Fibroblast of skin of back (primary cell): ENCODE data around the gene GRM5.

Experiments
- DNase-seq: peaks from one replicate; pipeline ENCODE4 v3.0.0-alpha.2; 2013

Gene GRM5

DNA sequence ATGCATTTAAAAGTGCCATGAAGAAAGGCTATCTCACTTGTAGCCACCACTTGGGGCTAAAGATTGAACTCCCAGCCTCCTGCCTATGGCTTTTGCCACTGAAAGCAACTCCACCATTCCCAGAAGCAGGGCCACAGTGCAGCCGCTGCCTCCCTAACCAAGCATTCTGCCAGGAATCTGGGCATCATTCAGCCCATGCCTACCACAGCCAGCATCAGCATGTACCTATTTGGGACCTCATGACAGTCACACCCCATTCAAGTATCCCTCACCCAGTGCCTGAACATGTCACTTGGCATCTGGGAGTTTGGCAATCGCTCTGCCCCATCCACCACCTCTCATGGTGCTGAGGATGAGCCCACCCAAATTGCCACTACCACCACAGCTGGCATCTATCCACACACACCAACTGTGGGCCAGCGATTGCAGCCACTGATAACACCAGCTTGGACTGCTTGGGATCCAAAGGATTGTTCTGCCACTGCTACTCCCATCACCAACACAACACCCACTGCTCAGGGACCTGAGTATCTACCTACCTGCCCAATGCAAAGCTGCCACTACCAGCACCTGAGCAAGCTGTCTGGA lies 234.4 kb downstream of the GRM5 start:
- no peak for DNase-seq

DNA sequence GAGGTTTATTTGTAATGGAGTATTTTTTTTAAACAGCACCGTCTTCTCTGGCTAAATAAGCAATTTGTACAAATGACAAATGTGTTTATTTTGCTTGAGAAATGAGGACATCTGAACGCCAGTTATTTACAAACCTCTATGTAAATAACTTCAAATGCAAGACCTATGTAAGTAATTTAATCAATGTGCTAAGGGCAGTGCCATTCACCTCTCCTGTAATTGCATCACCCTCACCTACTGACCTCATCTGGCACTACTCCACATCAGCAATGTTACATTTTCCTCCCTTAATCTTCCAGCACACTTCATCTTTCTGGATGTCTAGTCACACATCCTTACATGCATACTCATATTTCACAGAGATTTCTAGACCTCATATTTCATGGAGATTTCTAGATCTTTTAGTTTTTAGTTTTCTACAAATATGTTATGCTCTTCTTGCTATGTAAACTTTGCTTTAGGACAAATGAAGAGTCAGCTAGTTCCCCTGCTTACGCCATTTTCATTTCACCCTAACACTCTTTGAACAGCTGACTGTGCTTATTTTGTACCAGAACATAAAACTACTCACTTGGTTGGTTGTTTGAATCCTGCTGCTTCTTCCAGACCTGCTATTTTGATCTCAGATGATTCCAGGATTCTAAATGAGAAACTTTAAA lies 238.6 kb downstream of the GRM5 start:
- no peak for DNase-seq

DNA sequence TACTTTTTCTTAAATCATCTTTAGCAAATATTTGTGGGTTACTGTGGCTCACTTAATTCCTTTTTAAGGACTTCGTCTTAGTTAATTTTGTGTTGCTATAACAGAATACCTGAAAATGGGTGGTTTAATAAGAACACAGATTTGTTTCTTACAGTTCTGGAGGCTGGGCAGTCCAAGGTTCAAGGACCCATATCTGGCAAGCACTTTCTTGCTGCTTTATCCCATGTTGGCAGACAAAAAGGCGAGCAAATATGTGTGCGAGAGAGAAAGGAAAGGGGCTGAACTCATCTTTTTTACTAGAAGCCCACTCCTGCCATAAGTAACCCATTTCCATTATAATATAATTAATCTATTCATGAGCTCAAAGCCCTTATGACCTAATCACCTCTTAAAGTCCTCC lies 246.2 kb downstream of the GRM5 start:
- no peak for DNase-seq

DNA sequence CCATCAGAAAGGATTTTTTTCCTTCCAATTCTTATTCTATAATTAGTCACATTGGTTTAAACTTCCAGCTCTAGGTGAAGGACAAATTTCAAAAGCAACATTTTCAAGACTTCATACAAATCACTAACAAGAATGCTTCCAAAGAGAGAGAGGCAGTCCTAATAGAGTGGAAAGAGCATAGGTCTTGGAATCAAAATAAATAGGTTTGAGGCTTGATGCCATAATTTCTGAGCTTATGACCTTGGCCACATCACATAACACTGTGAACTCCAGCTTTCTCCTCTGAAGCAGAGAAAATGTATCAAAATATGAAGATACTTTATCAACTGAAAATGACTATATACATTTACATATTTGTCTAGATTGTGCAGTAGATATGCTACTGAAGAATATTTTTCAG lies 246.8 kb downstream of the GRM5 start:
- DNase-seq, result no peak

DNA sequence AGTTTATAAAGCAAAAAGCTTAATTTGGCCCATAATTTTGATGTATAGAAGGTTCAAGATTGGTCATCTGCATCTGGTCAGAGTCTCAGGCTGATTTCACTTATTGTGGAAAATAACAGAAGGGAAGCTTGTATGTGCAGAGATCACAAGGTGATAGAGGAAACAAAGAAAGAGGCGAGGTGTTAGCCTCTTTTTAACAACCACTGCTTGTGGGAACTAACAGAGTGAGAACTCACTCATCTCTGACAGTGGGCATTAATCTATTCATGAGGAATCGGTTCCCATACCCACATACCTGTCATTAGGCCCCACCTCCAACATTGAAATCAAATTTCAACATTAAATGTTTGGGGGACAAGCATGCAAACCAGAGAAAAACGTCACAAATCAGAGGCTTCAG lies 250.3 kb downstream of the GRM5 start:
- DNase-seq, result no peak

DNA sequence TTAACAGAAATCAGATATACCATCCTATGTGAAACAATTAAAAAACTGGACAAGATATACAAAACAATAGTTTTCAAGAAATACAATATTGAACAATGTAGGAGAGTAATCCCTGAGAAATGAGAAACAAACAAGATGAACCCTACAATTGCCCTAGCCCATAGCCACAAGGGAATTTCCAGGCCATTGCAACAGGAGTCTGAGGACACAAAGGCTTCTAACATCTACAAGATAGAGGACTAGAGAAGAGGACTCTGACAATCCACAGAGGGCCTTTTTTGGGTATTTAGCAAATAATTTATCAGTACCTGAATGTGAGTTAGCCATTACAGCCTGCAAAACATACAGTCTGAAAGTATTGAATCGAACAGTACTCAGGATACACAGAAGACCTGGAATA lies 251.7 kb downstream of the GRM5 start:
- no peak for DNase-seq

DNA sequence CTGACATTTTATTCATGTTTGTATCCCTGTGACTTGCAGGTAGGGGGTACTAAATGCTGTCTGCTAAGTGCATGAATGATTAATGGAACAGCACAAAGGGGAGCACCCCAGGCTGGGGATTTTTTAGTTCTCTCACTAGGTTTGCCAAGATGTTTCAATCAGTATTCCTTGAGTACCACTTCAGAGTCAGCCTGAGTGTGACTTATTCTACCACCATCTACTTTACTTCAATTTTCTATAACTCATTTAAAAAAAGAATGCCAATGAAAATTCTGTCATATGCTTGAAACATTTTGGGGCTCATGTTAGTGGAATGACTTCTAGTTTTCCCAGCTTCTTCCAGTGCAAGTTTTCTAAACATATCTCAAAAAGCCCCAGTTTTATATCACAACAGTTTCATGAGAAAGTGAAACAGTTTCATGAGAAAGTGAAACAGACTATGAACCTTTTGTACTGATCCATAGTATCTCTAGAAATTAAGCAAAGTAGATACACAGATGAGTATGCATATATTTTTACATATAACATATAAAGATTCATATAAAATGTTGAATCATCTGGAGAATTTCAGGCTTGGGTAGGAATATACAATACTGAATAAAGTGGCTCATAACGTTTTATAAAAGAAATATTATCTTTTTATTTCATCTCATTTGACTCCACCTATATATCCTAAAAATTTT lies 252.4 kb downstream of the GRM5 start:
- DNase-seq, result no peak

DNA sequence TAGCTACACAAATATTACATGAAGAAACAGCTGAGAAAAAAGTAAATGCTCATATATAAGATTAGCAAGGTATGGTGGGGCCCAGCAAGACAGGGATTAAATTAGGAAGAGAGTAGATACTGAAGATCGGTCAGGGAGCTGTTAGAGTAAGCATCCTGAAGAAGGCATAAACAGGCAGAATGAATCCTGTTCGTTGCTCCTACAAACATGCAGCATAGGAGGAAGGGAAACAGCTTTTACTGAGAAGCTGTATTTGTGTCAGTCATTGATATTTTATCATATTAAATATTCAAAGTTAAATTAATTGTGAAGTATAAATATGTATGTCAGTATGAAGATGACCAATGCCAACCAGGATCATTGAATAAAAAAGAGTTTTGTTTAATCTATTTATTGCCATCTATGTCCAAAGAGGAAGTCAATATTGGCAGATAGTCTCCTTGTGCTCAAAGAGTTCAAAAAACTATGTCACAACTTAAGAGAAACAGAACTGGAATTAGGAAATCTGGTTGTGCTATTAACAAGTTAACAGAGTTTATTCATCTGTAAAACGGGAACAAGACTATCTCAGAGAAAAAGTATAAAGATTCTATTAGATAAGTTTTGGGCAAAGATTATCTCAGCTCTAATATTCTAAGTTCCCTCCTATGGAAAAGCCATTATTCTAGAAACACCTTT lies 255.2 kb downstream of the GRM5 start:
- no peak for DNase-seq

DNA sequence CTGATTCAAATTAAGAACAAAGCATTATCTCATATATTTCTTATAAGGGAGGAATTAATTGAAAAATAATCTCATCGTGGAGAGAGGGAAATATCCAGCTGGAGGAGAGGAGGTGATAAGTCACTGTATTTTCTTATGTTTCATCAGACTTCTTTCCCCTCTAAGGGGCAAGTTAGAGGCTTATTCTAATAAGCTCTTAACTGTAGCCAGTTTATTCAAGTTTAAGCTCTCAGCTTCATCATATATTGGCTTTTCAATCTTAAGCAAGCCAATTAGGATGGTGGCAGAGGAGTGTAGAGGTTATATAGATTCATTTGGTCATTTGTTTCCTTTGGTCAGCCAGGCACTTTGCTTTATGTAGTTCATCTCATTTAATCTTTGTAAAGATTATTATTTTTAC lies 256.7 kb downstream of the GRM5 start:
- no peak for DNase-seq

DNA sequence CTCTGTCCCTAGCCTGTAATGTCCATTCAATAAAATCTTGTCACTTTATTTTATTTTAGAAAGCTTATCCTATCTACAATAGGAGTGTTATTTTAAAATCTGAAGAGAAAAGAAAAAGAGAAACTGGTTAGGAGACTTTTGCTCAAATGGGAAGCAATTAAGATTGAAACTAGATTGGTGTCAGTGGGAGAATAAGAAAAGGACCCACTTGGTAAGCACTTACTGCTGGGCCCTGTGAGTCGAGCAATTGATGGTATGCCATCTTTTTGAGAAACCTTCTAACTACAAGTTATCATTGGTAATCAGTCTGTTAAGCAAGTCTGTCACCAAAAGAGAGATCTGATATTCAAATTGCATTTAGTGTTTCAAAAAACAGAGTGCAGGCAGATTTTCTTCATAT lies 258.4 kb downstream of the GRM5 start:
- no peak for DNase-seq

DNA sequence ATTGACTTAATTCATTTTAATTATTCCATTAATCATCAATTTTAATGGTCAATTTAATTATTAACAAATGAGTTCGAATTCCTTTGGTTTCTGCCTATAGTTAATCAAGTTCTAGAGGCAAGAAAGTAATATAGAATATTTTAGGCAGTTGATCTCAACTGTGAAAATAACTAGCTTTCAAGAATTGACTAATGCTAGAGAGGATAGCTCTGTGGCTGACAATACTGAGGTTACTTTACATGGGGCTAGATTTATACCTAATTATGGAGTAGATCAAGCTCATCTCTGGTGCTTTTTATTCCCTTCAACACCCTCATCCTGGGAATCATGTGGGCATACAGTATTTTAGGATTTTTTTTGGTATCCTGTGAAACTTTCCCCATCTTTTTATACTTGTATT lies 259.4 kb downstream of the GRM5 start:
- no peak for DNase-seq

DNA sequence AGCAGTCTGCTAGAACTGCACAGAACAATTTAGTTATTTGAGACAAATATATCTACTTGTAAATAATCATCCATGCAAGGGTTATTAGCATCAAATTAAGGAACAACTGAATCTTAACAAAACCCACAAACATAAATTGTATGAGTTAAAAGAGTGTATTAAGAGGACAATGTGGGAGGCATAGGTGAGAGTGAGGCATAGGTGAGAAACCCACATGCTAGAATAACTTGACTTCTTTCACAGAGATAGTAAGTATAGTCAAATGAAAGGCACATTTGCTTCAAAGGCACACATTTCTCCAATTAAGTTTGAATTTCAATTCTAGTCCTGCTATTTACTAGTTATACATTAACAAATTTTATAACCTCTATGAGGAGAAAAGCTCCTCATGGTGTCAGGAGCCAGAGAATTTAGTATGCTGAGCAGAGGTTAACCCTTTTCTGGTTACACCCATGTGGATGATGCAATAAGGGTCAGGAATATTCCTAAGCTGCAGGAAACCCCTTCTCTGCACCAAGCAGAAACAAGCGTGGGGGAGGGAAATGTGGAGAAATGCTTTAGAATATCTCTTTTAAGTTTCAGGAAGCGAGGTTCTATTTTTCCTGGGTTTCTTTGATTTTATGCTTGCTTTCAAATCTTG lies 264.2 kb downstream of the GRM5 start:
- no peak for DNase-seq

DNA sequence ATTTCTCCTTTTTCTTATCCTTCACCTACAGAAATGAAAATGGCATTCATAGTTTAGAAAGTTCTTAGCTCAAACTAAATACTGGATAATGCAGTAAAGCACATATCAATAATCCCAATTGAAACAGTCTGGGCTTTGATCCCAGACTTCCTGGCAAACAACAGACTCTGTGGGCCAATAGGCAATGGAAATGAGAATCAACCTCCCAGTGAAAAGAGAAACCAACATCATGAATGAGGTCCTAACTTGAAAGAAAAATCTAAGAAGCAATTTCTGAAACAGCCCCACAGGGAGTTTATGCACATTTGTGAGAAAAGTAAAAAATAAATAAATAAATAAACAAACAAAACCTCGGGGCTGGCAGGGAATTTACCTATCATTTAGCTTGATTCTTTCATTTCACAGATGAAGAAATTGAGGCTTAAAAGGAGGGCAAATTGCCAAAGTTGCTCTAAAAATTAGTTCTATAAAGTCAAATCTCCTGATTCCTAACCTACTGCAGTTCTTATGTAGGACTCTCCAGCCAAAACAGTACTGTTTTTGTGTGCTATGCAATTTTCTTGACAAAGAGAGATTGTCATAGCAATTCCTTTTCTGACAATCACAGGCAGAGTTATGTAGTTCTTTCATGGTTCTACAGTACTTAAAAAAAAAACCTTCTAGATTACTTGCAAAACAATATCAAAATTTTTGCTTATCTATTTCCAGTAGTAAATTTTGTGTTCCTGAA lies 265.8 kb downstream of the GRM5 start:
- DNase-seq, result no peak

DNA sequence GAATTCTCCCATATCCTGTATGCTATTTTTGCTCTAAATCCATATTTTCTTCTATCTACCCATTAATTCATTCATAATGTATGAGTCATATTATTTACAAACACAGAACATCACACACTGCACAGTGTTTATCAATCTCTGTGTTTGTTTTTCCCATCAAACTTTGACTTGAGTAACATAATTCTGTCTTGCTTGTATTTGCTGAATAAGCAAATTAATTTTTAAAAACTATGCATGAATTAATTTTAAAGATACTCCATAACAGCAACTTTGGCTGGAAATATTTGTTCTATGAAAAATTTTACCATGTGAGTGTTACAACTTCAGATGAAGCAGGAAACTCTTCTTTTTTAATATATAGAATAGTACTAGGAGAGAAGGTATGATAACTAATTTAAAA lies 275.6 kb downstream of the GRM5 start:
- no peak for DNase-seq

DNA sequence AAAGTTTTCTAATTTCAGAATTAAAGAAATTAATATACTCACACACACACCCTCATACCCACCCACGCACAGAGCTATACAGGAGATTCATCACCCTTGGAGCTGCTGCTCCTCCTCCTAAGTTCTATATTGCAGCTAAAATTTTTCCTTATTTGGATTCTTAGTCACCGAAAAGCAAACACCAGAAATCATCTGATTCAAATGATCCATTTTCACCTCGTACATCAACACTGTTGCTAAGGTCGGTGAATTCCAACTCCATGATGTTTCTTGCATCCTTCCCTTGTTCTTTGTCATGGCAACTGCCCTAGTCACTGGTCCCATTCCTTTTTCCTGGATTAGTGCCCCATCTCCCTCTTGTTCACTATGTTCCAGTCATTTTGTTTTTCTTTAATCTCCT lies 286.2 kb downstream of the GRM5 start:
- DNase-seq, result peak; percentile 94

DNA sequence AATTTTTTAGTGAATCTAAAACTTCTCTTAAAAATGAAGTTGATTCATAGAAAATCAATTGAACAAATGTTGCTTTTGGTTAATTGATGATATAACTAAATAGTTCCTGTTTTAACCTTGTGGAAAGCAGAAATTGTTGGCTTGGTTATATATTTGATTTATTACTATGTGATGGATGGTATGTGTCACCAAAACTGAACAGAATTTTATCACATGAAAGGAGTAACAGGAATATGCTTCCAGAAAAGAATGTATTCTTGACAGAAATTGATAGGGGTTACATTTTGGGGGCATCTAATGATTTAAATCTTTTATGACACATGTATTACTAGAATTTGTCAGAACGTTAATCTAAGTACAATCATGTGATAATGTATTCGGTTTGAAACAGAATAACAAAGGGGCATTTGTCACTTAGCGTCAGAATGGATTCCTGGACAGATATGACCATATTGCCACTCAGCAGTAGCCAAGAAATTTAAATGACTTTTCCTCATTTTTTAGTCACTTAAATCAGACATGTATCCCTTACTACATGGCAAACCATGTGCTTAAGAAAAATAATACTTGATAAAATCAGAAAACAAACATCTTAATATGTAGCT lies 295.2 kb downstream of the GRM5 start:
- no peak for DNase-seq

DNA sequence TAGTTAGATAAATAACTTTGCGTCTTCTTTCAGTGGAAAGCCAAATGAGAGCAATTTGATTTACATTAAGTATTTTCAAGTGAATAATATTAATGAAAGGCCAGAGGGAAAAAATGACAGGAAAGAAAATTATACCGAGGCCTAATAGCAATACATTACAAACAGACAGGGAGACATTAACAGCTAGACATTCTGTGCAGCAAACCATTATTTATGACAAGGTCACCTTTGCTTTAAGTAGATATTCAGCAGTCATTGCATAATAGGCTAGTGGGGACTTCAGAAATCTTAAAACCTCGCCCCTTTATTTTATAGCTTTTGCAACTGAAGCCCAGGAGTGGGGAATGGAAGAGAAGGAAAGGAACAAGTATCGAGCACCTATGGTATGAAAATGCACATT lies 321.6 kb downstream of the GRM5 start:
- no peak for DNase-seq

DNA sequence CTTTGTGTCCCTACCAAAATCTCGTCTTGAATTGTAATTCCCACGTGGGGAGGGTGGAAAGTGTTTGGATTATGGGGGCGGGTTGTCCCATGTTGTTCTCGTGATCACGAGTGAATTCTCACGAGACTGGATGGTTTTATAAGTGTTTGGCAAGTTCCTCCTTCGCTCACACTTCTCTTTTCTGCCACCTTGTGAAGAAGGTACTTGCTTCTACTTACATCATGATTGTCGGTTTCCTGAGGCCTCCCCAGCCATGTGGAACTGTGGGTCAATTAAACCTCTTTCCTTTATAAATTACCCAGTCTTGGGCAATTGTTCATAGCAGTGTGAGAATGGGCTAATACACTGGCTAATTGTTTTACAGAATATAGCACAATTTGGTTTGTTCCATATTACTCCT lies 326.3 kb downstream of the GRM5 start:
- no peak for DNase-seq

DNA sequence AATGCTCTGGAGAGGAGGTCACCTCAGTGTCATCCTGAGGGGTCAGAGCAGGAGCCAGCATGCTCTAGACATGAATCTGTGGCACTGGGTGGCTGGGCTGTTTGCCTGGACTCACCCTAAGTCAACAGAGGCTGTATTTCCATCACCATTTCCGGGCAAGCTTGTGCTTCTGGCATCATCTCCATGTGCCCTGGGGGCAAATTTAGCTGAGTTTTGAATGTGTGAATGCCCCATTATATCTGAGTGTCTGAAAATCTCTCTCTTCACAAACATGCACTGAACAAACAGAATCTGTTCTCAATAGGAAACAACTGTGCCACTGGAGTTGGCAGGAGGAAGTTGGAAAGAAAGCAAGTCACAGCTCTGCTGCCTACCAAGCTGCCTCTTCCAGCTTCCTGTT lies 356.2 kb downstream of the GRM5 start:
- no peak for DNase-seq

DNA sequence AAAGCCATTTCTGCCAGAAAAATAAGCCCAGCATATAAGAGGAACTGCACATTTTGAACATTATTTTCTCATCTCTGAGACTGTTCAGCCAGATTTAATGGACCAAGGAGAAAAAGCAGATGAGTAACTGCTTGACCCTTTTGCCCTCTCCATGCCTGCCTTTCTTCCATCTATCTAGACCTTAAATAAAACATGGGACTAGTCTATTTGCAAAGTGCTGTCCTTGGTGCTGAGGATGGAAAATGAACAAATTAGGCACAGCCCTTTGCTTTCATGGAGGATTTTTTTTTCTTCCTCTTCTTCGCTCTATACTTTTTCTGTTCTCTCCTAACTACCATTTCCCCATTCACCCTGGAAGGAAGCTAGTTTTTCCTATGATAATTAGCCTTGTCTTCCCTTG lies 361.3 kb downstream of the GRM5 start:
- peak; percentile 10 for DNase-seq

DNA sequence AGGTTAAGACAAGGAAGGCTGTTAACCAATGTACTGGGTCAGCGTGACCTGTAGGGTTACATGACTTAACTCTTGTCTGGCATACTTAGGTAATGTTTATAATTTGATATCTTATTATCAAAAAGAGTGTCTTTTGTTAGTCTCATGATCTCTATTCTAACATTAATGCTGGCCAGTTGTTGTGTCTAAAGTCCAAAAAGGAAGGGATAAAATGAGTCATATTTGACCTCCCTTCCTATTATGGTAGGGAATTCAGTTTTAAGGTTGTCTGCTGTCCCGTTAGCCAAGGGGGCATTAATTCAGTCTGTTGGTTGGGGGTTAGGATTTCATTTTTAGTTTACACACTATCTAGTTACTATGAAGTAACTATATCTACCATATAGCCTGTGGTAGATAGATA lies 364.0 kb downstream of the GRM5 start:
- DNase-seq, result no peak

DNA sequence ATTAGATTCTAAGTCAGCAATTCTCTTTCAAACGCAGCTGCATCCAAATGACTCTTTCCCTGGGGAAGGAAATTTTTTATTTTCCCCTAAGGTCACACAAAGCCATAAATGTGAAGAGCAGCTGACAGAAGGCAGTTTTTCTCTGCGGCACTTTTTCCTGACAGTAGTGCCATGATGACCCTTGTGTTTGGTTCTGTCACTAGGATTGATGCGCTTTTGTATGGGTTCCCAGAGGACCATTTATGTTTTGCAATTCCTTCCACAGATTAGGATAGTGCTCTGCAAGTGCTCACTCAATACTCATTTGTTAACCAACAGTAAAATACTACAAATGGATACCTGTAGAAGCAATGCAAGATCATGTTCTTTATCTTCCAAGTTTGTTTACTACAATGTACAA lies 368.6 kb downstream of the GRM5 start:
- DNase-seq, result no peak
